HEK293 (cell line): ENCODE data around the gene CPNE9.

ENCODE experiments used
- CTCF ChIA-PET: fragments of 350-600 bp; formaldehyde crosslinking; extraction: SDS; loops from one replicate; lab custom pipeline; 2021; ENCODE audit warnings: antibody characterized with exemption; lab: Yijun Ruan, JAX
- POLR2A ChIA-PET: fragments of 300-600 bp; formaldehyde crosslinking; extraction: SDS; loops from one replicate; lab custom pipeline; 2020; ENCODE audit warnings: antibody characterized with exemption, inconsistent platforms; lab: Yijun Ruan, JAX
- H3K27ac ChIP-seq: fragments of 200-500 bp; sonication (Bioruptor generic); 2 replicates; pipeline ENCODE4 v1.5.1; 2014; ENCODE audit warnings: low read depth, low read length, control low read depth, inconsistent platforms; ENCODE audit errors: extremely low read depth
- H3K36me3 ChIP-seq, 2 experiments: fragments of 200-500 bp in 1 of 2; sonication (Bioruptor generic) in 1 of 2; 1 replicate in 1 of 2; 2 replicates in 1 of 2; pipeline ENCODE4 v1.5.1; 2014 to 2017; ENCODE audit warnings: inconsistent platforms in 2 of 2, low read length in 2 of 2; ENCODE audit not compliant: control insufficient read depth in 2 of 2, insufficient read depth in 1 of 2
- H3K4me1 ChIP-seq: fragments of 200-500 bp; sonication (Bioruptor generic); 2 replicates; pipeline ENCODE4 v1.5.1; 2014; ENCODE audit warnings: mild to moderate bottlenecking, low read length, inconsistent platforms; ENCODE audit not compliant: control insufficient read depth, insufficient read depth
- H3K4me3 ChIP-seq: 2 replicates; pipeline ENCODE4 v1.5.1; 2011; ENCODE audit warnings: low read depth, mild to moderate bottlenecking, control low read depth, low read length, moderate library complexity
- H3K9me3 ChIP-seq: fragments of 200-500 bp; sonication (Bioruptor generic); 2 replicates; pipeline ENCODE4 v1.5.1; 2014; ENCODE audit warnings: low read depth, low read length, inconsistent platforms; ENCODE audit not compliant: control insufficient read depth, insufficient read depth
- EGR2 ChIP-seq: fragments of 450-650 bp; formaldehyde crosslinking; IDR thresholded peaks from 2 replicates; pipeline ENCODE4 v1.5.1; 2016; ENCODE audit warnings: low read depth, missing biosample characterization, missing genetic modification characterization
- GLI2 ChIP-seq: fragments of 450-650 bp; formaldehyde crosslinking; IDR thresholded peaks from 2 replicates; pipeline ENCODE4; 2017; ENCODE audit warnings: missing biosample characterization, missing genetic modification characterization, low read depth, borderline replicate concordance
- IKZF3 ChIP-seq: fragments of 450-650 bp; IDR thresholded peaks from 2 replicates; pipeline ENCODE4 v1.5.0; 2018; ENCODE audit warnings: missing biosample characterization, mild to moderate bottlenecking, missing genetic modification characterization, moderate library complexity
- INSM2 ChIP-seq: fragments of 450-650 bp; formaldehyde crosslinking; IDR thresholded peaks from 2 replicates; pipeline ENCODE4 v1.5.1; 2016; ENCODE audit warnings: missing biosample characterization, missing genetic modification characterization
- PRDM10 ChIP-seq: fragments of 450-650 bp; formaldehyde crosslinking; IDR thresholded peaks from 2 replicates; pipeline ENCODE4 v1.5.1; 2016; ENCODE audit warnings: missing biosample characterization, missing genetic modification characterization
- SCRT2 ChIP-seq: fragments of 450-650 bp; formaldehyde crosslinking; IDR thresholded peaks from 2 replicates; pipeline ENCODE4 v1.5.1; 2016; ENCODE audit warnings: missing biosample characterization, missing genetic modification characterization
- ZBTB1 ChIP-seq: fragments of 450-650 bp; formaldehyde crosslinking; IDR thresholded peaks from 2 replicates; pipeline ENCODE4 v1.5.1; 2016; ENCODE audit warnings: missing biosample characterization, missing genetic modification characterization
- ZBTB49 ChIP-seq: fragments of 450-650 bp; formaldehyde crosslinking; IDR thresholded peaks from 2 replicates; pipeline ENCODE4 v1.5.1; 2016; ENCODE audit warnings: missing biosample characterization, missing genetic modification characterization, low read depth
- ZBTB6 ChIP-seq: fragments of 450-650 bp; formaldehyde crosslinking; IDR thresholded peaks from 2 replicates; pipeline ENCODE4 v1.5.1; 2017; ENCODE audit warnings: missing biosample characterization, missing genetic modification characterization
- ZFHX2 ChIP-seq: fragments of 450-650 bp; formaldehyde crosslinking; conservative IDR thresholded peaks from 2 replicates; pipeline ENCODE4 v1.5.1; 2016; ENCODE audit warnings: missing biosample characterization, missing genetic modification characterization
- ZNF280C ChIP-seq: fragments of 450-650 bp; formaldehyde crosslinking; IDR thresholded peaks from 2 replicates; pipeline ENCODE4 v1.5.1; 2016; ENCODE audit warnings: missing biosample characterization, missing genetic modification characterization
- ZNF341 ChIP-seq: fragments of 450-650 bp; formaldehyde crosslinking; IDR thresholded peaks from 2 replicates; pipeline ENCODE4; 2016; ENCODE audit warnings: low read depth, missing biosample characterization, missing genetic modification characterization
- ZNF366 ChIP-seq: fragments of 450-650 bp; formaldehyde crosslinking; conservative IDR thresholded peaks from 2 replicates; pipeline ENCODE4 v1.5.1; 2016; ENCODE audit warnings: missing biosample characterization, missing genetic modification characterization
- ZNF518A ChIP-seq: fragments of 450-650 bp; formaldehyde crosslinking; conservative IDR thresholded peaks from 2 replicates; pipeline ENCODE4 v1.5.1; 2016; ENCODE audit warnings: low read depth, missing biosample characterization, missing genetic modification characterization
- ZNF624 ChIP-seq: fragments of 450-650 bp; formaldehyde crosslinking; IDR thresholded peaks from 2 replicates; pipeline ENCODE4 v1.5.1; 2017; ENCODE audit warnings: missing biosample characterization, missing genetic modification characterization
- ZNF701 ChIP-seq: fragments of 450-650 bp; formaldehyde crosslinking; IDR thresholded peaks from 2 replicates; pipeline ENCODE4 v1.5.1; 2016; ENCODE audit warnings: missing biosample characterization, missing genetic modification characterization
- ZNF785 ChIP-seq: fragments of 450-650 bp; formaldehyde crosslinking; IDR thresholded peaks from 2 replicates; pipeline ENCODE4 v1.5.1; 2016; ENCODE audit warnings: missing biosample characterization, missing genetic modification characterization

The CPNE9 gene

GRCh38 chr3:9729419-9729818, 25.8 kb downstream of the CPNE9 start (continued):
- TF ChIP-seq ZNF280C (tag by site-specific recombination) (no peak), ZNF624 (tag by site-specific recombination) (no peak), ZNF785 (tag by site-specific recombination) (no peak)

GRCh38 chr3:9730657-9731205, 27.1 kb downstream of the CPNE9 start:
- Histone ChIP-seq H3K27ac (peak overlapping the region; percentile 49; the same call in 1 of the 2 replicates), H3K4me1 (peaks cover 7% of the 10 kb centered on the region; the same call in 1 of the 2 replicates), H3K36me3 (peaks cover 9 to 30% of the 10 kb centered on the region in 2 experiments), H3K9me3 (no peaks in the 10 kb centered on the region), H3K4me3 (peak overlapping the region; percentile 41)
- POLR2A ChIA-PET = interaction anchor here (0.7 to 3.4 kb wide), 5 partner anchors 9 to 78 kb away, joined by 3 to 47 read pairs (median 4); partner anchors contain the start of genes ARPC4, OGG1 and TADA3
- CTCF ChIA-PET = interaction anchor here (0.7 to 1.5 kb wide), 4 partner anchors 15 to 230 kb away, joined by 3 read pairs; partner anchors contain the start of gene OGG1
- TF ChIP-seq IKZF3 (tag by site-specific recombination) = peak; percentile 72
- no peak for TF ChIP-seq ZBTB1 (tag by site-specific recombination)
- TF ChIP-seq PRDM10 (tag by site-specific recombination) = peak; percentile 90
- TF ChIP-seq EGR2 = peak; percentile 47
- peak; percentile 89 for TF ChIP-seq ZNF341 (tag by site-specific recombination)
- TF ChIP-seq ZFHX2 (tag by site-specific recombination) = peak; percentile 60; the same call in 1 of the 2 replicates
- 0 out of 2 replicates have a peak, but pooled peaks have one; percentile 8 for TF ChIP-seq ZNF366 (tag by site-specific recombination)
- TF ChIP-seq GLI2 = no peak
- TF ChIP-seq INSM2 (tag by site-specific recombination) = no peak
- TF ChIP-seq ZNF518A (tag by site-specific recombination) = no peak
- TF ChIP-seq ZNF701 (tag by site-specific recombination) = no peak
- TF ChIP-seq ZBTB49 (tag by site-specific recombination) = no peak
- no peak for TF ChIP-seq ZBTB6 (tag by site-specific recombination)
- no peak for TF ChIP-seq SCRT2
